B cell (primary cell): ENCODE data around the gene KAZN. TPM values are rescaled to one million over a fixed set of nuclear protein-coding genes. Genes with fewer than 3 reads are reported as not detected.

Source experiments
- ATAC-seq: fragments of 200-7000 bp; cut with Tn5 transposase; one replicate; pipeline ENCODE4 v1.10.0; 2021; ENCODE audit warnings: low read depth, mild to moderate bottlenecking, moderate number of reproducible peaks, moderate library complexity
- CTCF ChIA-PET: fragments of 350-600 bp; sonication (Branson Sonifier 250); formaldehyde crosslinking; loops from one replicate; lab custom pipeline; 2021; ENCODE audit warnings: antibody characterized with exemption, inconsistent platforms; lab: Charles Lee
- POLR2A ChIA-PET: fragments of 350-600 bp; sonication (Branson Sonifier 250); formaldehyde crosslinking; loops from one replicate; lab custom pipeline; 2021; ENCODE audit warnings: antibody characterized with exemption; lab: Charles Lee
- DNase-seq: peaks from one replicate; pipeline ENCODE4 v3.0.0; 2013
- H2AFZ ChIP-seq: 2 replicates; pipeline ENCODE4 v1.6.1; 2012; ENCODE audit warnings: mild to moderate bottlenecking, low read depth, low read length; ENCODE audit not compliant: insufficient read depth, poor library complexity, severe bottlenecking
- H3K27ac ChIP-seq, 2 donors: 1 replicate in 1 of 2; 2 replicates in 1 of 2; pipeline ENCODE4 v1.5.1; 2012 to 2013; ENCODE audit warnings: low read length in 2 of 2, mild to moderate bottlenecking in 2 of 2, moderate library complexity in 1 of 2
- H3K27me3 ChIP-seq, 4 experiments: fragments of 200-600 bp in 1 of 4; sonication (generic) in 1 of 4; replicated peaks in 1 of 4; 1 replicate in 2 of 4; 2 replicates in 2 of 4; pipeline versions ENCODE4 v1.6.1 to v1.7.0; 2013 to 2016; ENCODE audit warnings: low read length in 3 of 4, mild to moderate bottlenecking in 2 of 4, mixed read lengths in 1 of 4, moderate library complexity in 1 of 4; ENCODE audit not compliant: insufficient read depth in 4 of 4, control insufficient read depth in 3 of 4; ENCODE audit errors: control extremely low read depth in 1 of 4
- H3K36me3 ChIP-seq, 2 experiments: replicated peaks in 1 of 2; 1 replicate in 1 of 2; 2 replicates in 1 of 2; pipeline versions ENCODE4 v1.6.1 to v1.7.1; 2013; ENCODE audit warnings: low read length in 1 of 2; ENCODE audit not compliant: insufficient read depth in 2 of 2, control insufficient read depth in 1 of 2; ENCODE audit errors: control extremely low read depth in 1 of 2, extremely low read depth in 1 of 2
- H3K4me1 ChIP-seq, 2 donors: fragments of 200-600 bp in 1 of 2; sonication (generic) in 1 of 2; 1 replicate in 1 of 2; 2 replicates in 1 of 2; pipeline versions ENCODE4 v1.5.1 to v1.6.1; 2013 to 2017; ENCODE audit warnings: low read length in 2 of 2; ENCODE audit not compliant: control insufficient read depth in 2 of 2, insufficient read depth in 2 of 2
- H3K4me2 ChIP-seq: replicated peaks from 2 replicates; pipeline ENCODE3; 2012; ENCODE audit warnings: mild to moderate bottlenecking, low read depth, low read length; ENCODE audit not compliant: poor library complexity, severe bottlenecking
- H3K4me3 ChIP-seq, 5 experiments: fragments of 200-600 bp in 1 of 5; sonication (generic) in 1 of 5; 1 replicate in 3 of 5; 2 replicates in 2 of 5; pipeline versions ENCODE4 v1.5.1 to v1.7.0; 2011 to 2016; ENCODE audit warnings: low read length in 4 of 5, mild to moderate bottlenecking in 4 of 5, low read depth in 2 of 5, control low read depth in 1 of 5, moderate library complexity in 1 of 5; ENCODE audit not compliant: insufficient read depth in 1 of 5; ENCODE audit errors: control extremely low read depth in 1 of 5, extremely low read depth in 1 of 5
- H3K79me2 ChIP-seq: fragments of 200-600 bp; sonication (generic); one replicate; pipeline ENCODE4 v1.6.0; 2016; ENCODE audit warnings: low read length; ENCODE audit not compliant: control insufficient read depth, insufficient read depth
- H3K9ac ChIP-seq: fragments of 200-600 bp; sonication (generic); 2 replicates; pipeline ENCODE4 v1.6.1; 2017; ENCODE audit warnings: mild to moderate bottlenecking, low read length, moderate library complexity
- H3K9me3 ChIP-seq, 3 donors: one replicate each; pipeline versions ENCODE4 v1.6.1 to v1.7.1; 2013; ENCODE audit warnings: low read length in 2 of 3; ENCODE audit not compliant: control insufficient read depth in 2 of 3, insufficient read depth in 1 of 3; ENCODE audit errors: control extremely low read depth in 1 of 3
- H4K20me1 ChIP-seq: 2 replicates; pipeline ENCODE4 v1.6.0; 2012; ENCODE audit warnings: mild to moderate bottlenecking, low read length; ENCODE audit not compliant: insufficient read depth, control insufficient read depth, poor library complexity, severe bottlenecking
- H3K27ac Mint-ChIP-seq: one replicate; pipeline ENCODE4 v1.8.0; 2021; ENCODE audit warnings: mixed read lengths
- H3K27me3 Mint-ChIP-seq: one replicate; pipeline ENCODE4 v1.8.0; 2021; ENCODE audit warnings: mixed read lengths
- H3K4me1 Mint-ChIP-seq: one replicate; pipeline ENCODE4 v1.8.0; 2021; ENCODE audit warnings: mixed read lengths
- H3K4me3 Mint-ChIP-seq: one replicate; pipeline ENCODE4 v1.8.0; 2021; ENCODE audit warnings: mixed read lengths
- H3K9me3 Mint-ChIP-seq: one replicate; pipeline ENCODE4 v1.8.0; 2022; ENCODE audit warnings: mixed read lengths; ENCODE audit not compliant: insufficient read depth
- EZH2 ChIP-seq: IDR thresholded peaks from 2 replicates; pipeline ENCODE4 v1.6.1; 2012; ENCODE audit warnings: borderline replicate concordance, low read depth, mild to moderate bottlenecking, moderate library complexity, low read length; ENCODE audit not compliant: insufficient read depth, poor library complexity, severe bottlenecking
- WGBS: methylation state at CpG from one replicate; pipeline ENCODE4 v1.1.5; 2013; ENCODE audit warnings: missing lambda C conversion rate; ENCODE audit not compliant: insufficient coverage; 5-methylcytosine and 5-hydroxymethylcytosine counted together
- intact Hi-C: fragments of 100-400 bp; cut with micrococcal nuclease; formaldehyde crosslinking; loops from one replicate; pipeline ENCODE4 v1.10.0; 2022
- polyA plus RNA-seq: library from polyadenylated mRNA; depleted of rRNA; stranded (reverse); fragments of >200 nt; gene quantifications from 2 replicates; pipeline ENCODE4 v1.2.3, GENCODE V29; 2012
- total RNA-seq, 2 donors: library from RNA; stranded (reverse); fragments of 120-200 nt in 1 of 2; gene quantifications; 1 replicate in 1 of 2; 2 replicates in 1 of 2; pipeline versions ENCODE4 v1.2.3 to v1.2.4, GENCODE V29; 2013 to 2022
- TF ChIP-seq, protein P1 (sequence below): fragments of 200-600 bp; IDR thresholded peaks from one replicate; pipeline ENCODE4 v1.8.0; 2022; ENCODE audit warnings: antibody characterized with exemption, mild to moderate bottlenecking

The KAZN gene
- total and polyA plus RNA-seq, 2 donors (not counting 1 experiment from before 2014, with no cell fraction given), result 0.13 to 0.39 TPM

DNA sequence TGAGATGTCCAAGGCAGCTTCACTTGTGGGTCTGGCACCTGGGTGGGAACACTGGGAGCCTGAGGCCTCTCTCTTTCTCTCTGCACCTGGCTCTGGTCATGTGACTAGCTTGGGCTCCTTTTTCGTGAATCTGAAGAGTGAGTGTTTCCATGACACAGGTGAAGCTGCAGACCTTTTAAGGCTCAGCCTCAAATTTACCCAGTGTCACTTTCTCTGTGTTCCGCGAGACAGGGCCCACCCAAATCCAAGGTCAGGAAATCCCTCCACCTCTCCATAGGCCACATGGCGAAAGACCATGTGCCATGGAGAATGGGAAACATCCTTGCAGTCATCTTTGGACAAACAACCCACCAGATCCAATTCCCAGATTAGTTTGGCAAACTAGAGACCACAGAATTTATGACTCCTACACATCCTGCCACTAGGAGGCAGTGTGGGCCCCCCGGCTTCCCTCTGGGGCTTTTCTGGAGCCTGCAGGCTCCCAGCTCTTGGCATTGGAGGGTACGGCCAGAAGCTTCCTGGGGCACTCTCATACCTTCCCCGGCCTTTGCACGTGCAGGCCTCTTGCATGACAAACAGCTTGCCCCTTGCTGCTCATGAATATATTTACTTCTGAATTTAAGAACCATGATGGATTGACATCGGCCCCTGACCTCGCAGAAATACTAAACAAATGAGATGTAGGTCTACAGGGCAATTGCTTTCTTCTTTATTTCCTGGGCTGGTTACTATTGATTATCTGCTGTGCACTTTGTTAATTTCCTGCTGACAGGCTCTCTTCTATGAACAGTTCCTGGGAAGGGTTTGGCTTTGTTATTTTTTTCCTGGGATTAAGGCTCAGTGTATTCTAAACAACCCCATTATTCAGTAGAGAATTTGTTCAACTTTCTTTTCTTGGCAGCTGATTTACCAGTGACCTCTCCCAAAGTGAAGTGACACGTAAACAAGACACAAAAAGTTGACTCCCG is 180.7 kb downstream of the KAZN start:
- Histone ChIP-seq H3K9ac (no peak overlapping the region), H3K27ac (no peak overlapping the region), H3K4me2 (no peak overlapping the region), H4K20me1 (no peaks in the 10 kb centered on the region), H2AFZ (no peak overlapping the region), H3K4me3 (no peak overlapping the region), H3K79me2 (no peaks in the 10 kb centered on the region), H3K9me3 (no peaks in the 10 kb centered on the region), H3K36me3 (no peaks in the 10 kb centered on the region), H3K4me1 (no peaks in the 10 kb centered on the region), H3K27me3 (no peaks in the 10 kb centered on the region)
- ATAC-seq, result no peak
- DNase-seq, result peak; percentile 27
- CTCF ChIA-PET, result interaction anchor here (0.8 to 1.9 kb wide), 5 partner anchors 13 to 268 kb away, joined by 3 to 7 read pairs (median 3); no protein-coding TSS in a partner anchor
- no peaks in the 10 kb centered on the region for H3K4me1 Mint-ChIP-seq
- intact Hi-C loops, result loop anchor here (5.0 kb wide), 1 partner anchor 248 kb away; no protein-coding TSS in a partner anchor
- WGBS, result 74% methylated on average over 9 of the region's 12 CpGs
- H3K4me3 Mint-ChIP-seq, result no peak overlapping the region
- POLR2A ChIA-PET, result no interaction called here
- TF ChIP-seq, protein P1, sequence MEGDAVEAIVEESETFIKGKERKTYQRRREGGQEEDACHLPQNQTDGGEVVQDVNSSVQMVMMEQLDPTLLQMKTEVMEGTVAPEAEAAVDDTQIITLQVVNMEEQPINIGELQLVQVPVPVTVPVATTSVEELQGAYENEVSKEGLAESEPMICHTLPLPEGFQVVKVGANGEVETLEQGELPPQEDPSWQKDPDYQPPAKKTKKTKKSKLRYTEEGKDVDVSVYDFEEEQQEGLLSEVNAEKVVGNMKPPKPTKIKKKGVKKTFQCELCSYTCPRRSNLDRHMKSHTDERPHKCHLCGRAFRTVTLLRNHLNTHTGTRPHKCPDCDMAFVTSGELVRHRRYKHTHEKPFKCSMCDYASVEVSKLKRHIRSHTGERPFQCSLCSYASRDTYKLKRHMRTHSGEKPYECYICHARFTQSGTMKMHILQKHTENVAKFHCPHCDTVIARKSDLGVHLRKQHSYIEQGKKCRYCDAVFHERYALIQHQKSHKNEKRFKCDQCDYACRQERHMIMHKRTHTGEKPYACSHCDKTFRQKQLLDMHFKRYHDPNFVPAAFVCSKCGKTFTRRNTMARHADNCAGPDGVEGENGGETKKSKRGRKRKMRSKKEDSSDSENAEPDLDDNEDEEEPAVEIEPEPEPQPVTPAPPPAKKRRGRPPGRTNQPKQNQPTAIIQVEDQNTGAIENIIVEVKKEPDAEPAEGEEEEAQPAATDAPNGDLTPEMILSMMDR, result peak; percentile 74
- TF ChIP-seq EZH2, result no peak
- H3K27ac Mint-ChIP-seq, result no peak overlapping the region
- no peaks in the 10 kb centered on the region for H3K9me3 Mint-ChIP-seq
- peaks cover 8% of the 10 kb centered on the region for H3K27me3 Mint-ChIP-seq

DNA sequence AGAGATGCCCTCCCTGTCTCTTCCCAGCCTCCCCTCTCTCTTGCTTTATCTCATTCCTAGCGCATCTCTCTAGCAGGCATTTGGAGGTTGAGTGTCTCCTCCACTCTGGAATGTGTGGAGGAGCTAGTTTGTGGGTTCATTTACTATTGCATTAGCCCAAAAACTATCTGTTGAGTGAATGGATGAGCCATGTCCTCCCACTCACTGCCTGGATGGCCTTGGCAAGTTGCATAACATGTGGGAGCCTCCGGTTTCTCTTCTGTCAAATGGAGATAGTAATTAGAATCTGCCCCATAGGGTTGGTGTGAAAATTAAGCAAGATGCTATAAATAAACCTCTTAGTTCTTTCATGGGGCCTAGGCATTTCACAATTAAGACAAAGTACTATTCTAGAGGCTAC is 181.8 kb downstream of the KAZN start:
- no peaks in the 10 kb centered on the region for H3K36me3 ChIP-seq
- H3K4me1 Mint-ChIP-seq, result no peaks in the 10 kb centered on the region
- no peak overlapping the region for H3K4me3 ChIP-seq
- intact Hi-C loops, result no loop called here
- no peak overlapping the region for H3K4me2 ChIP-seq
- no CpG with 5 or more reads among the region's 2 CpGs for WGBS
- no peak for ATAC-seq
- ChIA-PET POLR2A (no interaction called here), CTCF (interaction anchor here (1.9 kb wide), 1 partner anchor 248 kb away, joined by 7 read pairs; no protein-coding TSS in a partner anchor)
- H3K4me1 ChIP-seq, result no peaks in the 10 kb centered on the region
- H3K4me3 Mint-ChIP-seq, result no peak overlapping the region
- no peak overlapping the region for H3K9ac ChIP-seq
- no peaks in the 10 kb centered on the region for H3K9me3 ChIP-seq
- H3K27ac Mint-ChIP-seq, result no peak overlapping the region
- peaks cover 8% of the 10 kb centered on the region for H3K27me3 Mint-ChIP-seq
- H3K79me2 ChIP-seq, result no peaks in the 10 kb centered on the region
- no peak overlapping the region for H3K27ac ChIP-seq
- no peak for TF ChIP-seq EZH2
- TF ChIP-seq, protein P1, result no peak
- H4K20me1 ChIP-seq, result no peaks in the 10 kb centered on the region
- no peak for DNase-seq
- H3K27me3 ChIP-seq, result no peaks in the 10 kb centered on the region
- H2AFZ ChIP-seq, result no peak overlapping the region
- no peaks in the 10 kb centered on the region for H3K9me3 Mint-ChIP-seq
